Esophagus squamous epithelium (tissue), 5 donors: ENCODE measurements around the gene UNCX. TPM values are rescaled to one million over a fixed set of nuclear protein-coding genes. Genes with fewer than 3 reads are reported as not detected.
"Not testable (repeated sequence)": the region's sequence is repeated elsewhere in the genome, so short reads cannot be mapped to it uniquely, and the experiment has no call there.

ENCODE experiments used
- DNase-seq: peaks from one replicate; lab custom pipeline; 2025; lab: John Stamatoyannopoulos, UW
- H3K27ac ChIP-seq, 4 donors: fragments of 200-600 bp; sonication (generic); one replicate each; pipeline ENCODE4 v1.5.1; 2016 to 2019; ENCODE audit warnings: mild to moderate bottlenecking in 1 of 4
- H3K27me3 ChIP-seq, 4 donors: fragments of 200-600 bp; sonication (generic); 1 replicate in 3 of 4; 2 replicates in 1 of 4; pipeline versions ENCODE4 v1.5.1 to v1.6.0; 2017 to 2021; ENCODE audit warnings: antibody characterized with exemption in 1 of 4
- H3K36me3 ChIP-seq, 3 donors: fragments of 200-600 bp; sonication (generic); one replicate each; pipeline ENCODE4 v1.5.1; 2016 to 2019
- H3K4me1 ChIP-seq, 3 donors: fragments of 200-600 bp; sonication (generic); one replicate each; pipeline ENCODE4 v1.5.1; 2017 to 2019
- H3K4me3 ChIP-seq, 4 donors: fragments of 200-600 bp; sonication (generic); 1 replicate in 3 of 4; 2 replicates in 1 of 4; pipeline ENCODE4 v1.5.1; 2016 to 2019; ENCODE audit warnings: mild to moderate bottlenecking in 2 of 4, moderate library complexity in 1 of 4
- H3K9me3 ChIP-seq, 3 donors: fragments of 200-600 bp; sonication (generic); one replicate each; pipeline ENCODE4 v1.5.1; 2016 to 2019
- POLR2A ChIP-seq, 4 donors: fragments of 450-650 bp; IDR thresholded peaks; one replicate each; pipeline ENCODE4 v1.6.1; 2017; ENCODE audit warnings: antibody characterized with exemption in 4 of 4, mild to moderate bottlenecking in 4 of 4, moderate library complexity in 3 of 4
- WGBS, 2 donors: methylation state at CpG; one replicate each; pipeline ENCODE4 v1.1.5; 2018; 5-methylcytosine and 5-hydroxymethylcytosine counted together
- intact Hi-C: fragments of 100-400 bp; cut with DNase I; formaldehyde crosslinking; loops from one replicate; pipeline ENCODE4 v1.15.0; 2022
- total RNA-seq, 4 donors: library from RNA; depleted of rRNA; stranded (reverse); fragments of >200 nt; gene quantifications; one replicate each; pipeline ENCODE4 v1.1.0, GENCODE V29; 2016
- TF ChIP-seq, protein P1 (sequence below), 6 experiments: fragments of 450-650 bp in 4 of 6; fragments of 200-600 bp in 2 of 6; sonication (generic) in 2 of 6; IDR thresholded peaks; one replicate each; pipeline ENCODE4 v1.5.1; 2016 to 2019; ENCODE audit warnings: antibody characterized with exemption in 6 of 6, mild to moderate bottlenecking in 4 of 6, moderate library complexity in 4 of 6
- donor health status: DM: yes; HTN: yes; CAD: no.

The UNCX gene
- total RNA-seq, 4 donors from 2014 or later = not detected

DNA sequence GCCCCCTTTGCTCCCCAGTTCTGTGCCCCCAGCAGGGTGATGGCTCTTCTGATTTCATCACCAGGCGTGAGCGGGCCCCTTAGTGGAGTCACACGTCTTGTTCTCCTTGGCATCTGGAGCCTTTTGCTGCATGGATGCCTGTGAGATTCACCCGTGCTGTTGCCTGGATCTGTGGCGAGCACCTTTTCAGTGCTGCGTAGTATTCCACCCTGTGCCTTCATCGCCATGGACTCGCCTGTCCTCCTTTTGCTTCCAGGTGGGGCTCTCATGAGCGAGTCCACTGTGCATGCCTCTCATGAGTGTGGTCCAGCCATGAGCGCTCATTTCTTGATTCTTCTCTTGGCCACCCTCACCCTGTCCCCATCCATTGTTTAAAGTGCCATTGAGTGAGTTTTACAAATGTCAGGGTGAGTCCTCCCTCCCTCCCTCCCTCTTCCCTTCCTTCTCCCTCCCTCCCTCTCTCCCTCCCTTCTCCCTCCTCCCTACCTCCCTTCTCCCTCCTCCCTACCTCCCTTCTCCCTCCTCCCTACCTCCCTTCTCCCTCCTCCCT, 44.0 kb downstream of the UNCX start:
- Histone ChIP-seq H3K4me3 (no peak overlapping the region), H3K9me3 (no peaks in the 10 kb centered on the region), H3K36me3 (no peaks in the 10 kb centered on the region), H3K27ac (no peak overlapping the region), H3K4me1 (no peaks in the 10 kb centered on the region), H3K27me3 (peaks cover 0 to 55% (median 3%) of the 10 kb centered on the region in 4 donors)
- DNase-seq = no peak
- intact Hi-C loops = no loop called here
- WGBS, 2 donors = 87 to 90% methylated on average over 10 of the region's 10 CpGs
- TF ChIP-seq, protein P1, sequence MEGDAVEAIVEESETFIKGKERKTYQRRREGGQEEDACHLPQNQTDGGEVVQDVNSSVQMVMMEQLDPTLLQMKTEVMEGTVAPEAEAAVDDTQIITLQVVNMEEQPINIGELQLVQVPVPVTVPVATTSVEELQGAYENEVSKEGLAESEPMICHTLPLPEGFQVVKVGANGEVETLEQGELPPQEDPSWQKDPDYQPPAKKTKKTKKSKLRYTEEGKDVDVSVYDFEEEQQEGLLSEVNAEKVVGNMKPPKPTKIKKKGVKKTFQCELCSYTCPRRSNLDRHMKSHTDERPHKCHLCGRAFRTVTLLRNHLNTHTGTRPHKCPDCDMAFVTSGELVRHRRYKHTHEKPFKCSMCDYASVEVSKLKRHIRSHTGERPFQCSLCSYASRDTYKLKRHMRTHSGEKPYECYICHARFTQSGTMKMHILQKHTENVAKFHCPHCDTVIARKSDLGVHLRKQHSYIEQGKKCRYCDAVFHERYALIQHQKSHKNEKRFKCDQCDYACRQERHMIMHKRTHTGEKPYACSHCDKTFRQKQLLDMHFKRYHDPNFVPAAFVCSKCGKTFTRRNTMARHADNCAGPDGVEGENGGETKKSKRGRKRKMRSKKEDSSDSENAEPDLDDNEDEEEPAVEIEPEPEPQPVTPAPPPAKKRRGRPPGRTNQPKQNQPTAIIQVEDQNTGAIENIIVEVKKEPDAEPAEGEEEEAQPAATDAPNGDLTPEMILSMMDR (IDR thresholded peaks at IDR 0.05) = no peak
- TF ChIP-seq POLR2A (IDR thresholded peaks at IDR 0.05) = no peak

DNA sequence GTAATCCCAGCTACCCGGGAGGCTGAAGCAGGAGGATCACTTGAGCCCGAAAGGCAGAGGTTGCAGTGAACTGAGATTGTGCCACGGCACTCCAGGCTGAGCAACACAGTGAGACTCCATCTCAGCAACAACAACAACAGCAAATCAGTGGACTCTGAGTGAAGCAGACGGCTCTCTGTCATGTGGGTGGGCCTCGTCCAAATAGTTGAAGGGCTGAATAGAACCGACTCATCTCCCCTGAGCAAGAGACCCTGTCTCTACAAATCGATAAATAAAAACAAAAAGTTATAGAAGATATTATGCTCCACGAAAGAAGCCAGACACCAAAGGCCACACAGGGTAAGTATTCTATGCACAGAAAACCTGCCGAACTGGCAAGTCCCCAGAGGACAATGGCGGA, 45.9 kb downstream of the UNCX start:
- no peak overlapping the region for H3K4me3 ChIP-seq
- no peaks in the 10 kb centered on the region for H3K36me3 ChIP-seq
- peaks cover 0 to 67% (median 3%) of the 10 kb centered on the region in 4 donors for H3K27me3 ChIP-seq
- no peaks in the 10 kb centered on the region for H3K4me1 ChIP-seq
- H3K27ac ChIP-seq = no peak overlapping the region
- 86 to 94% methylated on average over 7 to 9 of the region's 10 CpGs for WGBS, 2 donors
- DNase-seq = no peak
- no peaks in the 10 kb centered on the region for H3K9me3 ChIP-seq
- intact Hi-C loops = no loop called here
- no peak for TF ChIP-seq POLR2A (IDR thresholded peaks at IDR 0.05)
- TF ChIP-seq, protein P1 (IDR thresholded peaks at IDR 0.05) = no peak

DNA sequence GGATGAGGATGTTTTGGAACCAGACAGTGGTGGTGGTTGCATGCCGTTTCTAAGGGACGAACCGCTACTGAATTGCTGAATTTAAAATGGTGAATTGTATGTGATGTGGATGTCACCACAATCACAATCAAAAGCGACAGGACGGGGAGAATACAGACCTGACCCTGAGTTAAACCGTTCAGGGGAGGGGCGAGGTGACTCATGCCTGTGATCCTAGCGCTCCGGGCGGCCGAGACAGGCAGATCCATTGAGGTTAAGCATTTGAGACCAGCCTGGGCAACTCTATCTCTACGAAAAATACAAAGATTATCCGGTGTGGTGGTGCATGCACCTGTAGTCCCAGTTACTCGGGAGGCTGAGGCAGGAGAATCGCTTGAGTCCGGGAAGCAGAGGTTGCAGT, 46.4 kb downstream of the UNCX start:
- DNase-seq = no peak
- Histone ChIP-seq H3K9me3 (no peaks in the 10 kb centered on the region), H3K4me3 (no peak overlapping the region), H3K27me3 (peaks cover 0 to 71% (median 3%) of the 10 kb centered on the region in 4 donors), H3K27ac (no peak overlapping the region), H3K36me3 (no peaks in the 10 kb centered on the region), H3K4me1 (no peaks in the 10 kb centered on the region)
- TF ChIP-seq, protein P1 (IDR thresholded peaks at IDR 0.05) = no peak
- TF ChIP-seq POLR2A (IDR thresholded peaks at IDR 0.05) = no peak
- 80 to 87% methylated on average over 12 to 16 of the region's 16 CpGs for WGBS, 2 donors
- intact Hi-C loops = no loop called here

DNA sequence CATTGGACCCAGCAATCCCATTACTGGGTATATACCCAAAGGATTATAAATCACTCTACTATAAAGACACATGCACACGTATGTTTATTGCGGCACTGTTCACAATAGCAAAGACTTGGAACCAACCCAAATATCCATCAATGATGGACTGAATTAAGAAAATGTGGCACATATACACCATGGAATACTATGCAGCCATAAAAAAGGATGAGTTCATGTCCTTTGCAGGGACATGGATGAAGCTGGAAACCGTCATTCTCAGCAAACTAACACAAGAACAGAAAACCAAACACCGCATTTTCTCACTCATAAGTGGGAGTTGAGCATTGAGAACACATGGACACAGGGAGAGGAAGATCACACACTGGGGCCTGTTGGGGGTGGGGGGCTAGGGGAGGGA, 47.2 kb downstream of the UNCX start:
- DNase-seq, H3K9me3 ChIP-seq, H3K27ac ChIP-seq, H3K4me1 ChIP-seq, H3K36me3 ChIP-seq, H3K4me3 ChIP-seq, intact Hi-C loops: not testable (repeated sequence)
- peaks cover 0 to 71% (median 3%) of the 10 kb centered on the region in 4 donors for H3K27me3 ChIP-seq
- WGBS, 2 donors = 49 to 50% methylated on average over 4 of the region's 4 CpGs

DNA sequence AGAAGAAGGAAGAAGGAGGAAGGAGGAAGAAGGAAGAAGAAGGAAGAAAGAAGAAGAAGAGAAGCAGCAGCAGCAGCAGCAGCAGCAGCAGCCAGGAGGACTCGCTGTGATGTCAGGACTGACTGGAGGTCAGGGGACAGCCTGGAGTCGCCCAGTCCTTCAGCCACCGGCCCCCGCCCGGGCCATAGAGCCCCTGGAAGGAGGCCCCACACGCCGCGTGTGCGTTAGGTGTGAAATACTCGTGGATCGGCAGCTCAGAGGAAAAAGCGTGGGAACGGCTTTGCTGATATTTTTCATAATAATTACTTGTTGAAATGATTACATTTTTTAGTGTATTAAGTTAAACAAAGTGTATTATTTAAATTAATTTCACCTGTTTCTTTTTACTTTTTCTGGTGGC, 48.4 kb downstream of the UNCX start:
- no peaks in the 10 kb centered on the region for H3K9me3 ChIP-seq
- H3K27ac ChIP-seq = no peak overlapping the region
- no peaks in the 10 kb centered on the region for H3K4me1 ChIP-seq
- intact Hi-C loops = no loop called here
- no peaks in the 10 kb centered on the region for H3K36me3 ChIP-seq
- 65% methylated on average over 13 of the region's 13 CpGs for WGBS, 2 donors
- no peak for DNase-seq
- H3K4me3 ChIP-seq = no peak overlapping the region
- peaks cover 0 to 71% (median 1%) of the 10 kb centered on the region in 4 donors for H3K27me3 ChIP-seq
- TF ChIP-seq POLR2A (IDR thresholded peaks at IDR 0.05) = no peak
- TF ChIP-seq, protein P1 (IDR thresholded peaks at IDR 0.05) = no peak

DNA sequence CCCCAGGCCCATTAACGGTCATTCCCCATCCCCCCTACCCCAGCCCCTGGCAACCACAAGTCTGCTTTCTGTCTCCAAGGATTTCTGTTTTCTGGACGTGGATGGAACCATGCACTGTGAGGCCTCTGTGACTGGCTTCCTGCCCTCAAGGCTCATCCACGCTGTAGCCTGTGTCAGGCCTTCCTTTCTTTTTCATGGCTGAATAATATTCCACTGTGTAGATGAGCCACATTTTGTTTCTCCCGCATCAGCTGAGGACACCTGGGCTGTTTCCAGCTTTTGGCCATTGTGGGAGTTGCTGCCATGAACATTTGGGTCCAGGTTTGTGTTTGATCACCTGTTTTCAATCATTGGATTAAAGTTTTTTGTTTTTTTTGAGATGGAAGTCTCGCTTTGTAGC, 50.0 kb downstream of the UNCX start:
- Histone ChIP-seq H3K4me1 (no peaks in the 10 kb centered on the region), H3K36me3 (no peaks in the 10 kb centered on the region), H3K27ac (no peak overlapping the region), H3K4me3 (no peak overlapping the region), H3K27me3 (peaks cover 0 to 71% (median 0%) of the 10 kb centered on the region in 4 donors), H3K9me3 (no peaks in the 10 kb centered on the region)
- WGBS, 2 donors = 71 to 79% methylated on average over 5 of the region's 5 CpGs
- DNase-seq = no peak
- intact Hi-C loops = no loop called here
- TF ChIP-seq, protein P1 (IDR thresholded peaks at IDR 0.05) = no peak
- no peak for TF ChIP-seq POLR2A (IDR thresholded peaks at IDR 0.05)
